Muscle of back (tissue), 11 donors: ENCODE measurements around the gene HSDL2. TPM values are rescaled to one million over a fixed set of nuclear protein-coding genes. Genes with fewer than 3 reads are reported as not detected.
A peak's percentile ranks its signal among the peaks of the same experiment; 100 is the strongest.
"Not testable (repeated sequence)": the region's sequence is repeated elsewhere in the genome, so short reads cannot be mapped to it uniquely, and the experiment has no call there.

Experiments used
- DNase-seq, 3 donors: peaks; one replicate each; pipeline versions ENCODE4 v3.0.0 to v3.0.0-alpha.2; 2013
- polyA plus RNA-seq, 10 donors: library from polyadenylated mRNA; unstranded; fragments of 120-200 nt; gene quantifications; one replicate each; pipeline ENCODE4 v1.2.1, GENCODE V29; 2013; ENCODE audit not compliant: insufficient read length in 10 of 10

Gene HSDL2
- polyA plus RNA-seq, 10 donors: 58.9 to 79.8 (median 68.5) TPM

DNA sequence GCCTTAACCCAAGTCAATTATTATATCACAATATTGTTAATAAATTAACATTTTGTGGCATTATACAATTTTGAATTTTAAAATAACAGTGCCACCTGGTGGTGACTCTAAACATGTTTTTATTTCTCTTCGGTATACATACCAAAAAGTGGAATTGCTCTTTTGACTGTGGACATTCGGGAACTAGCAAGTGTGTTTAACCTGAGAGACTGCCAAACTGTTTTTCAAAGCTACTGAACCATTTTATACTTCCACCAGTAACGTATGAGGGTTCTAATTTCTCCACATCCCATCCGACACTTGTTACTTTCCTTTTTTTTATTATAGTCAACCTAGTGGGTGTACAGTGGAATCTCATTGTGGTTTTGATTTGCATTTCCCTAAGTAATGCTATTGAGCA is 18.3 kb upstream of the HSDL2 start:
- peak in 2 of 3 donors; percentile 54 to 59 for DNase-seq

- DNase-seq: no peak
These were observed 15.1 kb upstream of the HSDL2 start for GRCh38 chr9:112364761-112365160.

GRCh38 chr9:112365257-112365656 is 14.7 kb upstream of the HSDL2 start:
- DNase-seq: not testable (repeated sequence)

- no peak for DNase-seq
These were observed 13.3 kb upstream of the HSDL2 start for GRCh38 chr9:112366591-112366990.

DNA sequence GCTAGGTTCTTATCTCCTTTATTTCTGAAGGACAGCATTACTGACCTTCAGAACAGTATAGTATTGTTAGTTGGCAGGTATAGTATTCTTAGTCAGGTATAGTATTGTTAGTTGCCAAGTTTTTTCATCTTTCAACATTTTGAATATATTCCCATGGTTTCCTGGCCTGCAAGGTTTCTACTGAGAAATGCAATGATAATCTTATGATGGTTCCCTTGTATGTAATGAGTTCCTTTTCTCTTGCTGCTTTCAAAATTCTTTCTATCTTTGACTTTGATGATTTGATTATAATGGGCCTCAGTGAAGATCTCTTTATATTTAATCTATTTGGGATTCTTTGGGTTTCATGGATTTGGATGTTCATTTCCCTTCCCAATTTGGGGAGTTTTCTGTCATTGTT is 12.4 kb upstream of the HSDL2 start:
- DNase-seq: no peak

- DNase-seq: no peak
These were observed 10.1 kb upstream of the HSDL2 start for GRCh38 chr9:112369817-112370216.

DNA sequence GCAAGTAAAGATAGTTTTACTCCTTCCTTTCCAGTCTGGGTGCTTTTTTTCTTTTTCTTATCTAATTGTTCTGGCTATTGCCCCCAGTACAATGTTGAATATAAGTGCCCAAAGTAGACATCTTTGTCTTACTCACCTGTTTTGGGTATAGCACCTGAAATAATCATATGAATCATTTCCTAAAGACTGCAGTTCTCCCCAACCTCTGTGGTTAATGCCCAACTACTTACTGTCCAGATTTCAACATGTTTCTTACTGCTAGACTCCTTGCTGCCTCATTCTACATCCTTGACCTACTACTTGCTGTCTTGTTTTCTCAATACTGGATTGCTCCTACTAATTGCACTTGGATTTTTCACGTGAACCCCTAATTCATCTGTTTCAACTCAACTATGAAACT is 8.8 kb upstream of the HSDL2 start:
- DNase-seq: no peak

DNA sequence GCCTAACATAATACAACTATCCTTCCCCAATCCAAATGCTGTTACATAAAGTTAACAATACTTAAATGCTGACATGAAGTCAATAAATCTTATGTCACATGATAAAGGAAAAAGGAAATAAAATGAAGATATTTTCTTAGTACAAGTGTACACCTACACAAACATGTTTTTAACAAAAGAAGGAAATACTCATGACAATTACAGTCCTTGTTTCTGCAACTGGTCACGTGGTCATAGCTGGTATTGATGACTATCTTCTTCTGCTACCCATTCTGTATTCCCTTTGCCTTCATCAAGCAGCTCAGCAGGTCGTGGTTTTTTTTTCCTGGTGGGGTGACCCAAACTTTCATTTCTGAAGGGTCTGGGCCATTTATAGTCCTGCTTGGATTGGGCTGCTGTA is 6.2 kb upstream of the HSDL2 start:
- not testable (repeated sequence) for DNase-seq

GRCh38 chr9:112374232-112374631 is 5.7 kb upstream of the HSDL2 start:
- DNase-seq: not testable (repeated sequence)

GRCh38 chr9:112375361-112375760 is 4.5 kb upstream of the HSDL2 start:
- DNase-seq: no peak

DNA sequence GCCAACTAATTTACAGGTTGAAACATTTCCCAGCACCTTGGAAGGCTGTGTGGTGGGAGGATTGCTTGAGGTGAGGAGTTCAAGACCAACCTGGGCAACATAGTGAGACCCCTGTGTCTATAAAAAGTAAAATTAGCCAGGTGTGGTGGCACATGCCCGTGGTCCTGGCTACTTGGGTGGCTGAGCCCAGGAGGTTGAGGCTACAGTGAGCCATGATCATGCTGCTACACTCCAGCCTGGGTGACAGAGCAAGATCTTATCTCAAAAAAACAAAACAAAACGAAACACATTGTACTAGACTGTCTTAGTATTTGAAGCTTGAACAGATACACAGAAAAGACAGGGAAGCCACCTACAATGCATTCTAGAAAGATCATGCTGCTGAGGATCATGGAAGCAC is 2.8 kb upstream of the HSDL2 start:
- DNase-seq: no peak

DNA sequence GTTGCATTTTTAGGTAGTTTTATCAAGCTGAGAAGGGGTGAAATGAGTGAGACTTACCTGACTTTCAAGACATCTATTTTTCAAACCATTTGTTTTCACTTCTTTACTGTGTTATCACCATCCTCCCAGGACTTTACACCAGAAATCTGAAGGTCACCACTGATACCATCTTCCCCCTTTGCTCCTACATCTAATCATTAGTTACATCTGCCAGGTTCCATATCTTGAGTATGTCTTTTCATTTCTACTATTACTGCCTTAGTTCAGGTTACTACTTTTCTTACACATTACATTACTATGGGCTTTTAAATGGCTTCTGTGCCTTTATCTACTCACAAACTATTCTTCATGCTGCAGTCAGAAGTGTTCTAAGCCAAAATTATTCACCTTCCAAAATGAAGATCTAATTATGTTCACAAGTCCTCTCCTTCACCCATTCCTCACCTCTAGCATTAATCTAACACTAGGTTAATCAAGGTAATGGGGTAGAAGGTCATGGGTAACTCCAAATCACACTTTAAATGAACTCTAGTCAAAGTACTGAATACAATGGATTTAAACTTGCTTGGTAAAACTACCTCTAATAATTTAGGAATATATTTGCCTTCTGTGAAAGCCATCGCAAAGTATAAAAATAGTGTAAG is 2.1 kb upstream of the HSDL2 start:
- DNase-seq: no peak

GRCh38 chr9:112378328-112379176 is 1.4 kb upstream of the HSDL2 start:
- peak in 1 of 3 donors; percentile 48 for DNase-seq

DNA sequence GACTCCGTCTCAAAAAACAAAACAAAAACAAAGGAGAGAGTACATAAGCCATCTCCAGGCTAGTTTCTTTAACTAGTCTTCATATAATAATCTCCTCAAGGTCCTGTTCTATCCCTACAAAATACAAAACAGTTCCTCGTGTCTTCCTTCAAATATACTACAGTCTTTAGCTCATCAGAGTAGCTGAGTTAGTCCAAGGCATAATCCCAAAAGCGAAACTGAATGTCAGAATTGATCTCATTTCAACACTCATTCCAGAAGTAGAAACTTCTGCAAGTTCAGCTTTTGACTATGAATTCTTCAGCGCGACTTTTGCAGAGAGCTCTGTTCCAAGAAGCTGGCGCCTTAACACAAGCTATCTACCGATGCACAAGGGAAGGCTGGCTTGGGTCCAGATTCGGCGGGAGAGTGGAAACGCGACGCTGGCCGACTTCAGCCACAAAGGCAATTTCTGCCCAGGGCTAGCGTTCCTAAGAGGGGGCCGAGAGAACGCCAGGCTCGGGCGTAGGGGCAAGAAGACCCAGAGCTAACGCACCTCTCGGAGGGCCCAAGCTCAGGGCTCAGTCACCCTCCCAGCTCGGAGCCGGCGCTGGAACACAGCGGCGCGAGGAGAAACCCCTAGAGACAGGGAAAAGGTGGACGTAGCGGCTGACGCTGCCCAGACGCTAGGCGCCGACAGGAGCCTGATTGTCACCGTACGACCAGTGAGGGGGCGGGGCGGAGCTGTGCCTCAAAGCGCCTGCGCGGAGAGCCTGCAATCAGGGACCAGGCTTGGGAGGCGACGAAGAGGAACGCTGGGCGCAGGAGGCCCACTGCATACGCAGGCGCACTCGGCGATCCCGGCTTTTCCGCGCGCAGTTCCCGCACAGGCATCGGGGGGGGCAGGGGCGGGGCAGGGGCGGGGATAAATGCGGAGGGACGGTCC is 469 bp upstream of the HSDL2 start:
- DNase-seq: peak; percentile 99

DNA sequence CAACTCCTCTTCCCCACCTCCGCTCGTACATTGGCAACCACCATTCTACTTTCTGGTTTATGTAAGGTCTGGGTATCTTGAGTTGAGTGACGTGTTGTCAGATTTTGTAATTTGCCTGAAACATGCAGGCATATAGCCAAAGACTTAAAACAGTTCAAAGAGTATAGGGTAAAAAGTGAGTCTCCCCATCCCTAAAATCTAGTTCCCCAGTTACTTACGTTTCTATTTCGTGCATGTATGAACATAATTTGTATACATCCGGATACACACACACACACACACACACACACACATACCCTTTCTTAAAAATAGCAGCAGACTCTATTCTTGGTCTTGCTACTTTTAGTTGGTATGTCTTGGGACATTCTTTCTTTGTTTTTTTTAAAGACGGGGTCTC is 915 bp downstream of the HSDL2 start:
- peak; percentile 38 to 71 (median 46) for DNase-seq

DNA sequence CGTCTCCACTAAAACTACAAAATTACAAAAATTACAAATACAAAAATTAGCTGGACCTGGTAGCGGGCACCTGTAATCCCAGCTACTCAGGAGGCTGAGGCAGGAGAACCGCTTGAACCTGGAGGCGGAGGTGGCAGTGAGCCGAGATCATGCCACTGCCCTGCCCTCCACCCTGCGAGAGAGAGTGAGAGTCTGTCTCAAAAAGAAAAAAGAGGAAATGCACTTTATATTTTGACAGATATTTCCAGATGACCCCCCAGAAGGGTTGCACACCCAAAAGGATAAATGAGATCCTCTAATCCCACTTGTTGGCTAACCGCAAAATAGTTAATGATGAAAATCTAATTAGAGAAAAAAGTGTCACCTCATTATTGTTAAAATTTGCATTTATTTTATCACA is 2.2 kb downstream of the HSDL2 start:
- DNase-seq: no peak

DNA sequence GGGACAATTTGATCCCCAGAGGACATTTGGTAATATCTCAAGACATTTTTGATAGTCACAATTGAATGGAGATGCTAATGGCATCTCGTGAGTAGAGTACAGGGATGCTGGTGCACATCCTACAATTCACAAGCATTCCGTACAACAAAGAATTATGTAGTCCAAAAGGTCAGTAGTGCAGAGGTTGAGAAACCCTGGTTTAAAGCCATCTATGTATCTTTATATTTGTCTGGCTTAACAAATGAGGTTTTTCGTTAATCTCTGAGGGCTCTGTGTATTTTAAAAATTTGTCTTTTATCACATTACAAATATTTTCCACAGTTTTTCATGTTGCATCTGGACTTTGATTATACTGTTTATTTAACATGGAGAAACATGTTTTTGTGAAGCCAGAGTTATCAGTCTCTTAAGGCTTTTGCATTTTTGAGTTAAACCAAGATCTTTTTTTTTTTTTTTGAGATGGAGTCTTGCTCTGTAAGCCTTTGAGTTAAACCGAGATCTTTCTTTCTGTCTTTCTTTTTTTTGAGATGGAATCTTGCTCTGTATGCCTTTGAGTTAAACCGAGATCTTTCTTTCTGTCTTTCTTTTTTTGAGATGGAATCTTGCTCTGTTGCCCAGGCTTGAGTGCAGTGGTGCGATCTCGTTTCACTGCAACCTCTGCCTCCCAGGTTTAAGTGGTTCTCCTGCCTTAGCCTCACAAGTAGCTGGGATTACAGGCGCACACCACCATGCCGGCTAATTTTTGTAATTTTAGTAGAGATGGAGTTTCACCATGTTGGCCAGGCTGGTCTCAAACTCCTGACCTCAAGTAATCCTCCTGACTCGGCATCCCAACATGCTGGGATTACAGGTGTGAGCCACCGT is 2.8 kb downstream of the HSDL2 start:
- DNase-seq: peak in 1 of 3 donors; percentile 26

- peak in 1 of 3 donors; percentile 11 for DNase-seq
These were observed 4.3 kb downstream of the HSDL2 start for GRCh38 chr9:112384219-112384618.

DNA sequence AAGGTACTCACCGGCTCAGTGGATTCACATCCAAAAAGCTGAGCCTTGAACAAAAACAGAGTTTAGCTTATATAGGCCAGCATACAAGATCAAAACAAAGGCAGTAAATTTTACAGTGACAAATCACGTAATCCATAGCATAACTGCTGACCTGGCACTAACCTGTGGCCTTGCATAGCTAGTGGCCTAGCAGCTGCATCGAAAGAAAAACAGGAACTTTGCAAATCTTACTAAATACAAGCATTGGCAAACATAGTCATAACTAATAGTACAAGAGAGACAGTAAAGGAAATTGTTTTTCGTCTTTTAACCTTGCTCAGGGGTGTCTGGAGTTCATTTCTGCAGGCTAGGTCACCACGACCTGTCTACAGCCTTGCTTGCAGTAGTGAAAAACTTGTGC is 4.8 kb downstream of the HSDL2 start:
- DNase-seq: peak in 1 of 3 donors; percentile 44

DNA sequence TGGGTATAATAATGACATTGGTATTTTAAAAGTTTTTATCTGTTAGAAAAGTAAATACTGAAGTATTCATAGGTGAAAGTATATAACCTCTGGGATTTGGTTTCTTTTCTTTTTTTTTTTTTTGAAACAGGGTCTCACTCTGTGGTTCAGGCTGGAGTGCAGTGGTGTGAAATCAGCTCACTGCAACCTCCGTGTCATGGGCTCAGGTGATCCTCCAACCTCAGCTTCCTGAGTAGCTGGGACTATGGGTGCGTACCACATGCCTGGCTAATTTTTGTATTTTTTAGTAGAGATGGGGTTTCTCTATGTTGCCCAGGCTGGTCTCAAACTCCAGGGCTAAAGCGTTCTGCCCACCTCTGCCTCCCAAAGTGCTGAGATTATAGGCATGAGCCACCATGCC is 7.2 kb downstream of the HSDL2 start:
- no peak for DNase-seq

GRCh38 chr9:112389897-112390296 is 10.0 kb downstream of the HSDL2 start:
- DNase-seq: not testable (repeated sequence)
